Measurements from ENCODE around the gene TAB2. TPM values are rescaled to one million over a fixed set of nuclear protein-coding genes. Genes with fewer than 3 reads are reported as not detected.
"Not testable (repeated sequence)": the region's sequence is repeated elsewhere in the genome, so short reads cannot be mapped to it uniquely, and the experiment has no call there.

TAB2 gene
- total RNA-seq, 1 donor: 50.4 TPM

DNA sequence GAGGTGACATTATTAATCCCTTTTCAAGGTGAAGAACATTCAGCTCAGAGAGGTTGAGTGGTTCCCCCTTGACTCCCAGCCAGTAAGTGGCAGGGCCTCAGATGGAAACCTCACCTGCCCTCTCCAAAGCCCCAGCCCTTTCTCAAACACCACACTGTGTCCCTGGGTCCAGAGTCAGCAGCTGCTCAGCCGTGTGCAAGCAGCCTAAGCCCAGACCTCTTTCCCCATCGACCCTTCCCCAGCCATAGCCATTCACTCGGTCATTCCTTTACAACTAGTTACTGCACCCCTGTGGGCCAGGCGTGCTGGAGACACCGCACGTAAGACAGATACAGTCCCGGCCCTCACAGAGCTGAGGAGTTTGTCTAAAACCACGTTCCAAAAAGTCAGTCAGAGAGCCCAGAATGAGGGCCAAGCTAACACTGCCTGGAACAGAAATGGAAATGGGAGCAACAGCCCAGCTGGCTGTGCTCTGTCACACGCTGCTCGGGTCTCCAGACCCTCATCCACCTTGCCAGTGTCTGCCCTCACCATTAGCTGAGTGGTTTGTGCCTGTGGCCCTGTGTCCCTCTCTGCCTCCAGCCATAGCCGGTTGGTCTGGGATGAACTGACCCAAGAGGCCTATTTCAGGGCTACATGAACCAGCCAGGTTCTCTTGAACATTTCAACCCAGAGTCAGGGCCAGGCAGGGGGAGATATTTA lies 137.7 kb downstream of the TAB2 start:
- DNase-seq (ENCODE audit: low read depth in 2 of 3, low spot score in 2 of 3): no peak

DNA sequence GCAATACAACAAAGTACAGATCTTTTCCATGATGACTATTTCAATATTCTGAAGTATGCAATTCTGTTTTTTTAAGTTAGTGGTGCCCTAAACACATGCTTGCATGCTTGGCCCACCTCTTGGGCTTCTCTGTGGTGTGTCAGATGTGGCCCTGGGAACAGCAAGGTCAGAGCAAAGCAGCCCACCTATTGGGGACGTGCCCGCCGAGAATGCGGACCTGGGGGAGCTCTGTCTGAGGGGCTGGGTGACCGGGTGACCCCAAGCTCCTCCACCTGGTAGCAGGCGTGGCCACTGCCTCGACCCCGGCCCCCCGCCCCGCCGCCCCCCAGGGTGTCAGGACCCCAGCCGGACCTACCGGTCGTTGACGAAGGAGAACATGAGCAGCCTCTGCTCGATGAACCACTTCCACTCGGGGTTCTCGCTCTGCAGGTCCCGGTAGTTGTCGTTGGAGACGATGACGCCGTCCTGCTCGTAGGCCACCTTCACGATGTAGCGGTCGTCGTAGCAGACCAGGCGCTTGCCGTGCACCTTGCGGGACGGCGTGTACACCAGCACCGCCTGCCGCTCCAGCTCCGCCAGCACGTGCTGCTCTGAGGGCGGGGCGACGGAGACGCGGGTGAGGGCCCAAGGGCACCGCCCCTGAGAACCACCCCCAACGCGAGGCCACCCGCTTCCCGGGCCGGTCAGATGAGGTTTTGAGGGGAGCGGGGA lies 139.0 kb downstream of the TAB2 start:
- DNase-seq (ENCODE audit: low read depth in 2 of 3, low spot score in 2 of 3): no peak

DNA sequence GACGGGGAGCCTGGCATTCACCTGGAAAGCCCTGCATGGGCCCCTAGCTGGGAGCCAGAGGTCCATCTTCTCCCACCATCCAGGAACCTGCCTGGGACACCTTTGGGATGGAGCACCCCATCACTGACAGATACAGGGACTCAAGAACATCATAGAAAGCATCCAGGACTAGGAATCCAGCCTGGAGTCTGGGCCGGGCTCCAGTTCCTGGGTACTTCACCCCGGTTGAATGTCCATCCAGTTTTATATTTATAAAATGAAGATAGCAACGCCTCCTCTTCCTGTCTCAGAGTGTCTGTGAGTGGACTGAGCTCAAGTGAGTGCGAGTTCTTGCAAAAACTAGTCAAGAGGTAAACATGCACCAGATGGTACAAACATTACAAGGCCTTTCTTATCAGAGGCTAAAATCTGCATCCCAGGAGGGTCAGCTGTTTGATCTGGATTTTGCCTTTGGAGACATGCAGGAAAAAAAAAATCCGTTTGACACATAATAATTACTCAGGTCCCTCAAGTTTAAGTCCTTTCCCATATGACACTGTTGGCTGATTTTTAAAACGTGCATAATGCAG lies 139.9 kb downstream of the TAB2 start:
- no peak for DNase-seq (ENCODE audit: low read depth in 2 of 3, low spot score in 2 of 3)

DNA sequence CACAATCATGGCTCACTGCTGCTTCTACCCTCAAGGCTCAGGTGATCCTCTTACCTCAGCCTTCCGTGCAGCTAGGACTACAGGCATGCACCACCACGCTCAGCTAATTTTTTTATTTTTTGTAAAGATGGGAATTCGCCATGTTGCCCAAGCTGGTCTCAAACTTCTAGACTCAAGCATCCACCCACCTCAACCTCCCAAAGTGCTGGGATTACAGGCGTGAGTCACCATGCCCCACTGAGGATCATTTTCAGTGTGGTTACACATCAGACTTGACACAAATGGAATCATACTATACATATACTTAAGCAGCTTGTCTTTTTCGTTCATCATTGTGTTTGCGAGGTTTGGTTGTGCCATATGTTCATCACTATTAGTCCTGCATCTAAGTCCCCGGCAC lies 140.7 kb downstream of the TAB2 start:
- no peak for DNase-seq (ENCODE audit: low read depth in 2 of 3, low spot score in 2 of 3)

DNA sequence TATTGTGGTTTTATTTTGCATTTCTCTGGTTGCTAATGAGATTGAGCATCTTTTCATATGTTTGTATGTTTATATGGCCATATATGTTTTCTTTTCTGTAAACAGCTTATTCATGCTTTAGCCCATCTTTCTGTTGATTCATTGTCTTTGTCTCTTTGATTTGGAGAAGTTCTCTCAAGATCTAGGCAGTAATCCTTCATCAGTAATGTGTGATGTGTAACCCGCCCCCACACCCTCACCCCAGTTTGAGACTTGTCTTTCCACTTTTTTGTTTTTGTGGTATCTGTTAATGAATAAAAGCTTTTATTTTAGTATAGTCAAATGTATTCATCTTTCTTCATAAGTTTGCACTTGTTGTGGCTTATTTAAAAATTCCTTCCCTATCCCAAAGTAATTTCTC lies 141.3 kb downstream of the TAB2 start:
- no peak for DNase-seq (ENCODE audit: low read depth in 2 of 3, low spot score in 2 of 3)

DNA sequence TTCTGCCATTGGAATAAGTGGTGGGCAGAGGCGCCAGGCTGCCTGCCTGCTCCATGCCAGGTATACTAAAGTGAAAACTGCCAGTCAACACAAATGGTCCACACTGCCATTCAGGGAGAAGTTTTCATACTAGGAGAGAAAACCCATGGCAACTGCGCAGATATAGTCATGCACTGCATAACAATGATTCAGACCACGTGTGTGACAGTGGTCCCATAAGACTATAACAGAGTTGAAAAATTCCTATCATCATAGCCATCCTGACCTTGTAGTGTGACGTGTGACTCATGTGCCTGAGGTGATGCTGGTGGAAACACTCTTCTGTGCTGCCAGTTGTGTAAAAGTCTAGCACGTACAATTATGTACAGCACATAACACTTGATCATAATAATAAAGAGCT lies 142.2 kb downstream of the TAB2 start:
- no peak for DNase-seq (ENCODE audit: low read depth in 2 of 3, low spot score in 2 of 3)

DNA sequence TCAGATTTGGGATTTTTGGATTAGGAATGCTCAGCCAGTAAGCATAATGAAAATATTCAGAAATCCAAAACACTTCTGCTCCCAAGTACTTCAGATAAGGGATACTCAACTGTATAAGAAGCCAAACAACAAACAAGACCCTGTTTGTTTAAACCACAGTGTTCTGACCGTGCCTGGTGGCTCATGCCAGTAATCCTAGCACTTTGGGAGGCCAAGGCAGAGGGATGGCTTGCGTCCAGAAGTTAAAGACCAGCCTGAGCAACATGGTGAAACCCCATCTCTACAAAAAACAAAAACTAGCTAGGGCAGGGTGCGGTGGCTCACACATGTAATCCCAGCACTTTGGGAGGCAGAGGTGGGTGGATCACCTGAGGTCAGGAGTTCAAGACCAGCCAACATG lies 142.7 kb downstream of the TAB2 start:
- DNase-seq (ENCODE audit: low read depth in 2 of 3, low spot score in 2 of 3): not testable (repeated sequence)

Small RNA genes within 50 kb of the gene (small RNA-seq; reads per million reads assigned to genes)
- gene RN7SL234P: not detected

Other genes starting within 250 kb of the TAB2 start
- gene SUMO4, start 82.5 kb downstream of the TAB2 start, total RNA-seq: 4.3 TPM
- 3.8 TPM for gene ZC3H12D, start 167.3 kb downstream of the TAB2 start, total RNA-seq
- gene PPIL4, start 228.3 kb downstream of the TAB2 start, total RNA-seq: 10.8 TPM
- gene GINM1, start 248.7 kb downstream of the TAB2 start, total RNA-seq: 10.0 TPM